SK-N-SH (cell line): ENCODE measurements around the gene FGF19. TPM values are rescaled to one million over a fixed set of nuclear protein-coding genes. Genes with fewer than 3 reads are reported as not detected.

Source experiments
- CTCF ChIA-PET: fragments of 300-600, 350-600 bp; formaldehyde crosslinking; extraction: SDS; loops from one replicate; lab custom pipeline; 2021; lab: Yijun Ruan, JAX
- POLR2A ChIA-PET: fragments of 350-600 bp; sonication (Branson Sonifier 250); formaldehyde crosslinking; extraction: SDS; loops from one replicate; lab custom pipeline; 2020; ENCODE audit warnings: antibody characterized with exemption, inconsistent platforms; lab: Yijun Ruan, JAX
- DNase-seq: peaks from one replicate; pipeline ENCODE4 v3.0.0; 2012
- H2AFZ ChIP-seq: fragments of 200-600 bp; sonication (generic); 2 replicates; pipeline ENCODE4 v1.8.1; 2016; ENCODE audit warnings: antibody characterized with exemption, mild to moderate bottlenecking, low read depth
- H3F3A ChIP-seq: fragments of 200-600 bp; sonication (generic); replicated peaks from 2 replicates; pipeline ENCODE3; 2016; ENCODE audit warnings: antibody characterized with exemption, mild to moderate bottlenecking; ENCODE audit not compliant: insufficient read depth
- H3K27ac ChIP-seq, 2 experiments: fragments of 200-500 bp in 1 of 2; fragments of 200-600 bp in 1 of 2; sonication (Bioruptor generic) in 1 of 2; sonication (generic), shearing (Covaris generic) in 1 of 2; 2 replicates each; pipeline versions ENCODE4 v1.5.1 to v1.6.1; 2014 to 2016; ENCODE audit warnings: low read depth in 2 of 2, inconsistent platforms in 1 of 2, low read length in 1 of 2, mild to moderate bottlenecking in 1 of 2, mixed read lengths in 1 of 2
- H3K27me3 ChIP-seq: fragments of 200-600 bp; sonication (generic), shearing (Covaris generic); 2 replicates; pipeline ENCODE4 v1.6.1; 2016; ENCODE audit warnings: mixed run types; ENCODE audit not compliant: insufficient read depth
- H3K36me3 ChIP-seq, 2 experiments: fragments of 200-500 bp in 1 of 2; fragments of 200-600 bp in 1 of 2; sonication (Bioruptor generic) in 1 of 2; sonication (generic) in 1 of 2; replicated peaks in 1 of 2; 2 replicates each; pipeline versions ENCODE3 to v1.5.1; 2014 to 2016; ENCODE audit warnings: low read length in 1 of 2, mild to moderate bottlenecking in 1 of 2; ENCODE audit not compliant: insufficient read depth in 2 of 2, control insufficient read depth in 1 of 2
- H3K4me1 ChIP-seq, 2 experiments: fragments of 200-500 bp in 1 of 2; fragments of 200-600 bp in 1 of 2; sonication (Bioruptor generic) in 1 of 2; sonication (generic), shearing (Covaris generic) in 1 of 2; 2 replicates each; pipeline versions ENCODE4 v1.5.1 to v1.6.1; 2014 to 2016; ENCODE audit warnings: low read depth in 1 of 2, low read length in 1 of 2, mixed run types in 1 of 2; ENCODE audit not compliant: insufficient read depth in 2 of 2, control insufficient read depth in 1 of 2
- H3K4me2 ChIP-seq: fragments of 200-600 bp; sonication (generic), shearing (Covaris generic); 2 replicates; pipeline ENCODE4 v1.6.1; 2017; ENCODE audit warnings: mixed run types
- H3K4me3 ChIP-seq, 2 experiments: fragments of 200-500 bp in 1 of 2; fragments of 200-600 bp in 1 of 2; sonication (Bioruptor generic) in 1 of 2; sonication (generic), shearing (Covaris generic) in 1 of 2; 2 replicates each; pipeline versions ENCODE4 v1.5.1 to v1.8.1; 2014 to 2016; ENCODE audit warnings: low read depth in 2 of 2, inconsistent platforms in 1 of 2, low read length in 1 of 2, mild to moderate bottlenecking in 1 of 2, mixed read lengths in 1 of 2, moderate library complexity in 1 of 2
- H3K79me2 ChIP-seq: fragments of 200-600 bp; sonication (generic); 2 replicates; pipeline ENCODE4 v1.8.1; 2017; ENCODE audit warnings: mild to moderate bottlenecking; ENCODE audit not compliant: insufficient read depth
- H3K9ac ChIP-seq: fragments of 200-600 bp; sonication (generic); 2 replicates; pipeline ENCODE4 v1.6.1; 2017; ENCODE audit warnings: mixed run types
- H3K9me2 ChIP-seq: fragments of 200-600 bp; sonication (generic); 2 replicates; pipeline ENCODE4 v1.6.1; 2017; ENCODE audit warnings: mixed run types
- H3K9me3 ChIP-seq: fragments of 200-600 bp; sonication (generic); 2 replicates; pipeline ENCODE4 v1.6.1; 2017; ENCODE audit warnings: mixed run types, mild to moderate bottlenecking, moderate library complexity
- H4K20me1 ChIP-seq: fragments of 200-600 bp; sonication (generic); 2 replicates; pipeline ENCODE4 v1.6.1; 2017; ENCODE audit warnings: mild to moderate bottlenecking, mixed run types; ENCODE audit not compliant: insufficient read depth
- CHD2 ChIP-seq: fragments of 150-350 bp; IDR thresholded peaks from 2 replicates; pipeline ENCODE4 v1.6.1; 2018; ENCODE audit warnings: low read length; ENCODE audit not compliant: partially characterized antibody
- ELF1 ChIP-seq: IDR thresholded peaks from 2 replicates; pipeline ENCODE4 v1.4.0; 2012
- EZH2phosphoT487 ChIP-seq: fragments of 200-600 bp; sonication (generic); IDR thresholded peaks from 2 replicates; pipeline ENCODE4 v1.6.1; 2017; ENCODE audit warnings: low read depth, mixed run types, mild to moderate bottlenecking, antibody characterized with exemption, moderate library complexity, borderline replicate concordance
- FOSL2 ChIP-seq: IDR thresholded peaks from 2 replicates; pipeline ENCODE4 v1.4.0; 2012; ENCODE audit warnings: low read depth, mild to moderate bottlenecking, moderate library complexity, borderline replicate concordance
- FOXJ3 ChIP-seq: sonication (generic); formaldehyde crosslinking; IDR thresholded peaks from 2 replicates; pipeline ENCODE4 v1.5.1; 2020; ENCODE audit warnings: mild to moderate bottlenecking, missing genetic modification reagents
- GABPA ChIP-seq: IDR thresholded peaks from 2 replicates; pipeline ENCODE4 v1.4.0; 2012; ENCODE audit warnings: low read depth, mild to moderate bottlenecking
- GATA2 ChIP-seq: sonication (generic); formaldehyde crosslinking; IDR thresholded peaks from 2 replicates; pipeline ENCODE4 v1.5.0; 2020; ENCODE audit warnings: mild to moderate bottlenecking, missing genetic modification reagents
- JUND ChIP-seq: IDR thresholded peaks from 2 replicates; pipeline ENCODE4 v1.4.0; 2012
- NRF1 ChIP-seq: IDR thresholded peaks from 2 replicates; pipeline ENCODE4 v1.6.1; 2012; ENCODE audit warnings: low read depth, mild to moderate bottlenecking, low read length
- POLR2AphosphoS5 ChIP-seq: IDR thresholded peaks from 2 replicates; pipeline ENCODE4 v1.6.1; 2012; ENCODE audit warnings: low read depth, low read length
- RAD21 ChIP-seq: IDR thresholded peaks from 2 replicates; pipeline ENCODE4 v1.6.1; 2012; ENCODE audit warnings: mild to moderate bottlenecking, low read length
- RFX5 ChIP-seq: IDR thresholded peaks from 2 replicates; pipeline ENCODE4 v1.6.1; 2012; ENCODE audit warnings: mild to moderate bottlenecking, improper control_type of control experiment, low read length
- SIN3A ChIP-seq: IDR thresholded peaks from 2 replicates; pipeline ENCODE4 v1.6.1; 2012; ENCODE audit warnings: low read depth, mild to moderate bottlenecking, low read length, moderate library complexity, borderline replicate concordance
- SMC3 ChIP-seq: IDR thresholded peaks from 2 replicates; pipeline ENCODE4 v1.6.1; 2012; ENCODE audit warnings: low read depth, low read length, improper control_type of control experiment
- TAF1 ChIP-seq: IDR thresholded peaks from 2 replicates; pipeline ENCODE4 v1.6.1; 2012; ENCODE audit warnings: low read depth, mild to moderate bottlenecking, low read length, moderate library complexity, borderline replicate concordance
- TCF12 ChIP-seq: IDR thresholded peaks from 2 replicates; pipeline ENCODE4 v1.4.0; 2012
- TEAD4 ChIP-seq: IDR thresholded peaks from 2 replicates; pipeline ENCODE4 v1.4.0; 2012; ENCODE audit warnings: mild to moderate bottlenecking, borderline replicate concordance; ENCODE audit not compliant: insufficient read depth
- WGBS: methylation state at CpG from one replicate; pipeline ENCODE4 v1.1.6; 2017; ENCODE audit warnings: low lambda C conversion rate; 5-methylcytosine and 5-hydroxymethylcytosine counted together
- polyA plus RNA-seq, 3 experiments: library from polyadenylated mRNA; depleted of rRNA; stranded (reverse); fragments of >200 nt; gene quantifications; 2 replicates each; pipeline ENCODE4 v1.2.3, GENCODE V29; 2012
- TF ChIP-seq, protein P1 (sequence below): fragments of 200-600 bp; sonication (generic); IDR thresholded peaks from 2 replicates; pipeline ENCODE4 v1.6.1; 2017; ENCODE audit warnings: antibody characterized with exemption, mild to moderate bottlenecking, moderate library complexity
- TF ChIP-seq, protein P2 (sequence below): IDR thresholded peaks from 2 replicates; pipeline ENCODE4; 2012
- TF ChIP-seq, protein P3 (sequence below): fragments of 150-350 bp; IDR thresholded peaks from 2 replicates; pipeline ENCODE4 v1.6.1; 2016; ENCODE audit warnings: mild to moderate bottlenecking, low read depth, low read length

FGF19 gene
- polyA plus RNA-seq, 1 of the 3 experiments (the other 2 are of a cell fraction) = not detected

DNA sequence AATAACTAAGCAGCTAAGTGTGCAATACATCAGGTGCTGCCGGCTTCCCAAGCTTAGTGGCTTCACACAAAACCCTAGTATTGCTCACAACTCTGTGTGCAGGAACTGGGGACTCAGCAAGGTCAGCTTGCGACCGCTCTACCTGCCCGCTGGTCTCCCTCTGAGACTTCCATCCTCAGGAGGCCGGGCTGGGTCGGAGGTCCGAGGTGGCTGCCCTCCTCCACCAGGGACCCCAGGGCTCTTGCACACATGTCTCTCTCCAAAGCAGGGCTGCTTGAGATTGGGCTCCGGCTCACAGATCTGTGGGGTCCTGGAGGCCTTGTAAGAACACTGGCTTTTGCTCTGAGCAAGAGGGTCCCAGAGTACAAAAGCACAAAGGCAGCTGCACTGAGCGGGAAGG lies 25.4 kb upstream of the FGF19 start (continued):
- TF ChIP-seq POLR2AphosphoS5 = no peak
- TF ChIP-seq TCF12 = no peak
- no peak for TF ChIP-seq SMC3

DNA sequence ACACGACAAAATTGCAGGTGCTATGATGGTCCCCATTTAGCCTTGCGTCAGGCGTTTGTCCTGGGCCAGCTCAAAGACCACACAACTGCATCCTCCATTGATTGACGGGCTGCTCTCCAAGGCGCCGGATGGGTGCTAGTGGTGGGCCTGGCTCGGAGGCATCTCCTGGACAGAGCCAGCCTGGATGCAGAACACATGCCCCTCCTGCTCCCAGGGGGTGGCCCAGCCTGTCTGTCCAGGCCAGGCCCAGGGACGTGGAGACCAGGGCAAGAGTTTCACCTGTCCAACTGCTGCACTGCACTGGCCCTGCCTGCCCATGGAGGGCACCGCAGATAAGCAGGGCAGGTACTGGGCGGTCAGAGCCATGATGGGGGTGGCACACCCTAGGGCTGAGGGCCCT lies 23.4 kb upstream of the FGF19 start:
- Histone ChIP-seq H4K20me1 (no peaks in the 10 kb centered on the region), H3K27ac (no peak overlapping the region), H3K9me2 (no peaks in the 10 kb centered on the region), H3K36me3 (no peaks in the 10 kb centered on the region), H3K27me3 (peaks cover 26% of the 10 kb centered on the region; the same call in 1 of the 2 replicates), H3K9me3 (no peaks in the 10 kb centered on the region), H3K4me1 (no peaks in the 10 kb centered on the region), H3K4me3 (no peak overlapping the region), H3F3A (no peaks in the 10 kb centered on the region), H2AFZ (no peak overlapping the region), H3K9ac (no peak overlapping the region), H3K79me2 (no peaks in the 10 kb centered on the region), H3K4me2 (no peak overlapping the region)
- POLR2A ChIA-PET = no interaction called here
- CTCF ChIA-PET = interaction anchor here (1.4 to 2.5 kb wide), 2 partner anchors 22 to 192 kb away, joined by 5 to 7 read pairs; no protein-coding TSS in a partner anchor
- TF ChIP-seq TEAD4 = no peak
- no peak for TF ChIP-seq GATA2 (CRISPR knock-in tag)
- no peak for TF ChIP-seq NRF1
- no peak for TF ChIP-seq GABPA
- TF ChIP-seq TAF1 = no peak
- DNase-seq = no peak
- 73% methylated on average over 8 of the region's 10 CpGs for WGBS

DNA sequence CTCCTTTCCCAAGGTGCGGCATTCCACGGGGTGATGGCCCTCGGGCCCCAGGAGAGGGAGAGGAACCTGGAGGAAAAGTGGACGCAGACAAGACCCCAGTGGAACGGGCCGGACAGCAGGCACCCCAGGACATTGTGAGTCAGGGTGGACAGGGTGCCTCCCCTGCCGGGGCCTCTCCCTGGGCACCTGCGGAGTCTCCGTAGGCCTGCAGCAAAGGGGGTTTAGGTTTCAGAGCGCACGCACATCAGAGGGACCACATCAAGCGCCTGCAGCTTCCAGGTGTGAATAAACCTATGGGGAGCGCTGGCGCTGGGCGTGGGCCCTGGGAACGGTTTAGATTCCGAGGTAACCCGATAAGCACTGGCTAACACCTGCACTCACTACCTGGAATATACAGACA lies 22.7 kb upstream of the FGF19 start:
- H3K27ac ChIP-seq = no peak overlapping the region
- H3K36me3 ChIP-seq = no peaks in the 10 kb centered on the region
- ChIA-PET CTCF (interaction anchor here (2.5 kb wide), 2 partner anchors 10 to 21 kb away, joined by 6 to 7 read pairs; no protein-coding TSS in a partner anchor), POLR2A (no interaction called here)
- 73% methylated on average over 10 of the region's 18 CpGs for WGBS
- no peak overlapping the region for H3K4me2 ChIP-seq
- H4K20me1 ChIP-seq = no peaks in the 10 kb centered on the region
- H3K79me2 ChIP-seq = no peaks in the 10 kb centered on the region
- H3K9ac ChIP-seq = no peak overlapping the region
- H3K4me3 ChIP-seq = no peak overlapping the region
- DNase-seq = no peak
- no peak overlapping the region for H2AFZ ChIP-seq
- H3F3A ChIP-seq = no peaks in the 10 kb centered on the region
- H3K9me2 ChIP-seq = no peaks in the 10 kb centered on the region
- no peak for TF ChIP-seq FOSL2
- no peak for TF ChIP-seq RFX5
- TF ChIP-seq GABPA = no peak
- TF ChIP-seq, protein P1, sequence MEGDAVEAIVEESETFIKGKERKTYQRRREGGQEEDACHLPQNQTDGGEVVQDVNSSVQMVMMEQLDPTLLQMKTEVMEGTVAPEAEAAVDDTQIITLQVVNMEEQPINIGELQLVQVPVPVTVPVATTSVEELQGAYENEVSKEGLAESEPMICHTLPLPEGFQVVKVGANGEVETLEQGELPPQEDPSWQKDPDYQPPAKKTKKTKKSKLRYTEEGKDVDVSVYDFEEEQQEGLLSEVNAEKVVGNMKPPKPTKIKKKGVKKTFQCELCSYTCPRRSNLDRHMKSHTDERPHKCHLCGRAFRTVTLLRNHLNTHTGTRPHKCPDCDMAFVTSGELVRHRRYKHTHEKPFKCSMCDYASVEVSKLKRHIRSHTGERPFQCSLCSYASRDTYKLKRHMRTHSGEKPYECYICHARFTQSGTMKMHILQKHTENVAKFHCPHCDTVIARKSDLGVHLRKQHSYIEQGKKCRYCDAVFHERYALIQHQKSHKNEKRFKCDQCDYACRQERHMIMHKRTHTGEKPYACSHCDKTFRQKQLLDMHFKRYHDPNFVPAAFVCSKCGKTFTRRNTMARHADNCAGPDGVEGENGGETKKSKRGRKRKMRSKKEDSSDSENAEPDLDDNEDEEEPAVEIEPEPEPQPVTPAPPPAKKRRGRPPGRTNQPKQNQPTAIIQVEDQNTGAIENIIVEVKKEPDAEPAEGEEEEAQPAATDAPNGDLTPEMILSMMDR = no peak
- TF ChIP-seq ELF1 = no peak
- TF ChIP-seq, protein P2, sequence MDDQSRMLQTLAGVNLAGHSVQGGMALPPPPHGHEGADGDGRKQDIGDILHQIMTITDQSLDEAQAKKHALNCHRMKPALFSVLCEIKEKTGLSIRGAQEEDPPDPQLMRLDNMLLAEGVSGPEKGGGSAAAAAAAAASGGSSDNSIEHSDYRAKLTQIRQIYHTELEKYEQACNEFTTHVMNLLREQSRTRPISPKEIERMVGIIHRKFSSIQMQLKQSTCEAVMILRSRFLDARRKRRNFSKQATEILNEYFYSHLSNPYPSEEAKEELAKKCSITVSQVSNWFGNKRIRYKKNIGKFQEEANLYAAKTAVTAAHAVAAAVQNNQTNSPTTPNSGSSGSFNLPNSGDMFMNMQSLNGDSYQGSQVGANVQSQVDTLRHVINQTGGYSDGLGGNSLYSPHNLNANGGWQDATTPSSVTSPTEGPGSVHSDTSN = no peak
- no peak for TF ChIP-seq RAD21
- no peak for TF ChIP-seq FOXJ3 (CRISPR knock-in tag)
- no peak for TF ChIP-seq SIN3A
- no peak for TF ChIP-seq JUND
- no peak for TF ChIP-seq CHD2
- TF ChIP-seq, protein P3, sequence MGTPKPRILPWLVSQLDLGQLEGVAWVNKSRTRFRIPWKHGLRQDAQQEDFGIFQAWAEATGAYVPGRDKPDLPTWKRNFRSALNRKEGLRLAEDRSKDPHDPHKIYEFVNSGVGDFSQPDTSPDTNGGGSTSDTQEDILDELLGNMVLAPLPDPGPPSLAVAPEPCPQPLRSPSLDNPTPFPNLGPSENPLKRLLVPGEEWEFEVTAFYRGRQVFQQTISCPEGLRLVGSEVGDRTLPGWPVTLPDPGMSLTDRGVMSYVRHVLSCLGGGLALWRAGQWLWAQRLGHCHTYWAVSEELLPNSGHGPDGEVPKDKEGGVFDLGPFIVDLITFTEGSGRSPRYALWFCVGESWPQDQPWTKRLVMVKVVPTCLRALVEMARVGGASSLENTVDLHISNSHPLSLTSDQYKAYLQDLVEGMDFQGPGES = no peak
- TF ChIP-seq EZH2phosphoT487 = no peak
- TF ChIP-seq TCF12 = no peak
- no peak for TF ChIP-seq TEAD4
- no peaks in the 10 kb centered on the region for H3K4me1 ChIP-seq
- H3K27me3 ChIP-seq = peaks cover 34% of the 10 kb centered on the region; the same call in 1 of the 2 replicates
- H3K9me3 ChIP-seq = no peaks in the 10 kb centered on the region
